HepG2 (cell line): ENCODE results near the gene JTB.

ENCODE experiments used
- BHLHE40 ChIP-seq: IDR thresholded peaks from 2 replicates; pipeline ENCODE4 v1.6.1; 2011; ENCODE audit warnings: low read length, improper control_type of control experiment
- CTCF ChIP-seq: sonication (generic); formaldehyde crosslinking; IDR thresholded peaks from 2 replicates; pipeline ENCODE4 v1.5.0; 2020; ENCODE audit warnings: mild to moderate bottlenecking, missing genetic modification reagents, moderate library complexity
- KLF16 ChIP-seq, 2 experiments: sonication (generic) in 1 of 2; formaldehyde crosslinking in 1 of 2; IDR thresholded peaks; 2 replicates each; pipeline versions ENCODE4 v1.6.1 to v1.8.0; 2016 to 2023; ENCODE audit warnings: missing genetic modification reagents in 2 of 2, missing compliant biosample characterization in 1 of 2
- NFYB ChIP-seq: sonication (generic); formaldehyde crosslinking; IDR thresholded peaks from 2 replicates; pipeline ENCODE4 v1.4.0; 2020; ENCODE audit warnings: missing genetic modification reagents
- NPAS2 ChIP-seq: sonication (generic); formaldehyde crosslinking; IDR thresholded peaks from 2 replicates; pipeline ENCODE4 v1.8.0; 2022; ENCODE audit warnings: mild to moderate bottlenecking, missing genetic modification reagents, borderline replicate concordance
- PRMT3 ChIP-seq: sonication (generic); formaldehyde crosslinking; IDR thresholded peaks from 2 replicates; pipeline ENCODE4 v1.8.1; 2022; ENCODE audit warnings: low read depth, mild to moderate bottlenecking, moderate library complexity, missing genetic modification reagents, borderline replicate concordance
- RNF2 ChIP-seq: fragments of 450-650 bp; conservative IDR thresholded peaks from 2 replicates; pipeline ENCODE4 v1.6.1; 2016; ENCODE audit warnings: low read depth
- TBL1XR1 ChIP-seq: fragments of 150-350 bp; IDR thresholded peaks from 2 replicates; pipeline ENCODE4 v1.6.1; 2014; ENCODE audit warnings: borderline replicate concordance, low read length; ENCODE audit not compliant: partially characterized antibody
- ZBTB38 ChIP-seq: sonication (generic); formaldehyde crosslinking; IDR thresholded peaks from 2 replicates; pipeline ENCODE4 v1.5.1; 2020; ENCODE audit warnings: mild to moderate bottlenecking, missing genetic modification reagents
- ZNF274 ChIP-seq: sonication (generic); formaldehyde crosslinking; IDR thresholded peaks from 2 replicates; pipeline ENCODE4 v1.5.1; 2020; ENCODE audit warnings: mild to moderate bottlenecking, missing genetic modification reagents
- TF ChIP-seq, protein P1 (sequence below): sonication (generic); formaldehyde crosslinking; IDR thresholded peaks from 2 replicates; pipeline ENCODE4 v1.8.1; 2023; ENCODE audit warnings: missing genetic modification reagents, mild to moderate bottlenecking, borderline replicate concordance
- TF ChIP-seq, protein P2 (sequence below): sonication (generic); formaldehyde crosslinking; IDR thresholded peaks from 2 replicates; pipeline ENCODE4 v1.4.0; 2020; ENCODE audit warnings: missing genetic modification reagents

- TF ChIP-seq BHLHE40 (no peak), NFYB (no peak), ZBTB38 (CRISPR knock-in tag) (no peak), ZNF274 (CRISPR knock-in tag) (no peak), CTCF (CRISPR knock-in tag) (no peak), KLF16 (CRISPR knock-in tag; IDR thresholded peaks at IDR 0.05) (no peak), TBL1XR1 (no peak), PRMT3 (CRISPR knock-in tag) (no peak), RNF2 (no peak), NPAS2 (CRISPR knock-in tag) (no peak)
- TF ChIP-seq, protein P1, sequence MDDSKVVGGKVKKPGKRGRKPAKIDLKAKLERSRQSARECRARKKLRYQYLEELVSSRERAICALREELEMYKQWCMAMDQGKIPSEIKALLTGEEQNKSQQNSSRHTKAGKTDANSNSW (CRISPR knock-in tag), result no peak
- TF ChIP-seq, protein P2, sequence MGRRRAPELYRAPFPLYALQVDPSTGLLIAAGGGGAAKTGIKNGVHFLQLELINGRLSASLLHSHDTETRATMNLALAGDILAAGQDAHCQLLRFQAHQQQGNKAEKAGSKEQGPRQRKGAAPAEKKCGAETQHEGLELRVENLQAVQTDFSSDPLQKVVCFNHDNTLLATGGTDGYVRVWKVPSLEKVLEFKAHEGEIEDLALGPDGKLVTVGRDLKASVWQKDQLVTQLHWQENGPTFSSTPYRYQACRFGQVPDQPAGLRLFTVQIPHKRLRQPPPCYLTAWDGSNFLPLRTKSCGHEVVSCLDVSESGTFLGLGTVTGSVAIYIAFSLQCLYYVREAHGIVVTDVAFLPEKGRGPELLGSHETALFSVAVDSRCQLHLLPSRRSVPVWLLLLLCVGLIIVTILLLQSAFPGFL (CRISPR knock-in tag), result no peak
These were observed 640 bp downstream of the JTB start for GRCh38 chr1:153976819-153977249.
